Activated CD8-positive, alpha-beta memory T cell treated with anti-CD3 and anti-CD28 coated beads, Interleukin-2, amount 50 U/mL, for 24 hours (primary cell): Measurements from ENCODE around the gene CFC1B.
"Not testable (repeated sequence)": the region's sequence is repeated elsewhere in the genome, so short reads cannot be mapped to it uniquely, and the experiment has no call there.

ENCODE experiments used
- DNase-seq: peaks from one replicate; pipeline ENCODE4 v3.0.0-alpha.2; 2020; ENCODE audit errors: extremely low read depth

The CFC1B gene

GRCh38 chr2:130566165-130566564 is 45.1 kb downstream of the CFC1B start:
- DNase-seq, result not testable (repeated sequence)

- DNase-seq, result not testable (repeated sequence)
Measured at GRCh38 chr2:130571929-130572328, 50.9 kb downstream of the CFC1B start.

GRCh38 chr2:130574230-130574629 is 53.2 kb downstream of the CFC1B start:
- DNase-seq, result not testable (repeated sequence)

- DNase-seq, result not testable (repeated sequence)
Measured at GRCh38 chr2:130576209-130576784, 55.3 kb downstream of the CFC1B start.

- not testable (repeated sequence) for DNase-seq
Measured at GRCh38 chr2:130577559-130577958, 56.5 kb downstream of the CFC1B start.
